Fibroblast of lung (primary cell): Measurements from ENCODE around the gene TPRG1L. TPM values are rescaled to one million over a fixed set of nuclear protein-coding genes. Genes with fewer than 3 reads are reported as not detected.

ENCODE experiments used
- DNase-seq, 2 donors: peaks; one replicate each; pipeline versions ENCODE4 v3.0.0 to v3.0.0-alpha.2; 2010; ENCODE audit warnings: low read depth in 2 of 2
- H2AFZ ChIP-seq: 2 replicates; pipeline ENCODE4 v1.5.1; 2012; ENCODE audit warnings: low read length, control low read depth, inconsistent platforms
- H3K27ac ChIP-seq: 2 replicates; pipeline ENCODE4 v1.5.1; 2011; ENCODE audit warnings: low read length, control low read depth; ENCODE audit not compliant: insufficient read depth
- H3K27me3 ChIP-seq: 2 replicates; pipeline ENCODE4 v1.5.1; 2011; ENCODE audit warnings: mild to moderate bottlenecking, low read length; ENCODE audit not compliant: control insufficient read depth, insufficient read depth
- H3K36me3 ChIP-seq: 2 replicates; pipeline ENCODE4 v1.5.1; 2011; ENCODE audit warnings: low read length; ENCODE audit not compliant: control insufficient read depth, insufficient read depth
- H3K4me1 ChIP-seq: 2 replicates; pipeline ENCODE4 v1.5.1; 2011; ENCODE audit warnings: low read length; ENCODE audit not compliant: control insufficient read depth, insufficient read depth; ENCODE audit errors: extremely low read depth
- H3K4me2 ChIP-seq: 2 replicates; pipeline ENCODE4 v1.5.1; 2011; ENCODE audit warnings: low read length, control low read depth; ENCODE audit not compliant: insufficient read depth; ENCODE audit errors: extremely low read depth
- H3K4me3 ChIP-seq, 4 experiments: fragments of 200-600 bp in 1 of 4; sonication (generic) in 1 of 4; replicated peaks in 1 of 4; 2 replicates each; pipeline ENCODE4 v1.5.1; 2011 to 2016; ENCODE audit warnings: low read length in 4 of 4, low read depth in 3 of 4, mild to moderate bottlenecking in 3 of 4, control low read depth in 2 of 4, inconsistent platforms in 1 of 4, mixed read lengths in 1 of 4; ENCODE audit not compliant: insufficient read depth in 1 of 4; ENCODE audit errors: control extremely low read depth in 1 of 4
- H3K79me2 ChIP-seq: 2 replicates; pipeline ENCODE4 v1.5.1; 2012; ENCODE audit warnings: mild to moderate bottlenecking, low read length, inconsistent platforms; ENCODE audit not compliant: control insufficient read depth, insufficient read depth
- H3K9ac ChIP-seq: 2 replicates; pipeline ENCODE4 v1.5.1; 2011; ENCODE audit warnings: mild to moderate bottlenecking, low read length, control low read depth; ENCODE audit not compliant: insufficient read depth
- H3K9me3 ChIP-seq: 2 replicates; pipeline ENCODE4 v1.5.1; 2012; ENCODE audit warnings: low read depth, low read length; ENCODE audit not compliant: control insufficient read depth, insufficient read depth
- H4K20me1 ChIP-seq: 2 replicates; pipeline ENCODE4 v1.5.1; 2011; ENCODE audit warnings: low read length; ENCODE audit not compliant: control insufficient read depth, insufficient read depth; ENCODE audit errors: extremely low read depth
- CTCF ChIP-seq, 2 donors: IDR thresholded peaks in 1 of 2; conservative IDR thresholded peaks in 1 of 2; 1 replicate in 1 of 2; 2 replicates in 1 of 2; pipeline ENCODE4 v1.5.1; 2011 to 2012; ENCODE audit warnings: low read length in 2 of 2, control low read depth in 1 of 2, inconsistent platforms in 1 of 2, low read depth in 1 of 2, mild to moderate bottlenecking in 1 of 2
- EZH2 ChIP-seq: IDR thresholded peaks from 2 replicates; pipeline ENCODE4 v1.5.1; 2012; ENCODE audit warnings: low read length, control low read depth, mild to moderate bottlenecking; ENCODE audit errors: missing control alignments
- polyA plus RNA-seq, 2 donors: library from polyadenylated mRNA; depleted of rRNA in 1 of 2; stranded (reverse) in 1 of 2; unstranded in 1 of 2; fragments of >200 nt; gene quantifications; 2 replicates each; pipeline ENCODE4 v1.2.1, GENCODE V29; 2011 to 2012; ENCODE audit warnings: missing spikeins in 1 of 2
- total RNA-seq: library from RNA; depleted of rRNA; stranded (reverse); fragments of >200 nt; gene quantifications from 2 replicates; pipeline ENCODE4 v1.2.1, GENCODE V29; 2014

TPRG1L gene
- total and polyA plus RNA-seq, 2 donors (not counting 1 experiment from before 2014, with no cell fraction given) = 22.3 to 56.7 TPM

GRCh38 chr1:3628445-3628844, 3.6 kb downstream of the TPRG1L start:
- Histone ChIP-seq H3K27me3 (no peaks in the 10 kb centered on the region), H3K27ac (no peak overlapping the region), H3K9me3 (no peaks in the 10 kb centered on the region), H4K20me1 (no peaks in the 10 kb centered on the region), H3K4me3 (no peak overlapping the region), H3K4me2 (no peak overlapping the region), H3K79me2 (peaks cover 5% of the 10 kb centered on the region), H3K36me3 (peaks cover 11% of the 10 kb centered on the region), H3K4me1 (no peaks in the 10 kb centered on the region), H3K9ac (no peak overlapping the region), H2AFZ (no peak overlapping the region)
- no peak for TF ChIP-seq EZH2
- TF ChIP-seq CTCF (conservative IDR thresholded peaks at IDR 0.05 in 1 of 2, IDR thresholded peaks at IDR 0.05 in 1 of 2; ENCODE audit: low read depth in 1 of 2, low read length in 2 of 2) = no peak
- DNase-seq = no peak

GRCh38 chr1:3629561-3630160, 4.8 kb downstream of the TPRG1L start:
- Histone ChIP-seq H3K36me3 (peaks cover 14% of the 10 kb centered on the region), H3K9ac (no peak overlapping the region), H3K9me3 (no peaks in the 10 kb centered on the region), H3K79me2 (peaks cover 5% of the 10 kb centered on the region), H3K27me3 (no peaks in the 10 kb centered on the region), H2AFZ (no peak overlapping the region), H3K4me2 (no peak overlapping the region), H4K20me1 (no peaks in the 10 kb centered on the region), H3K4me3 (no peak overlapping the region), H3K4me1 (no peaks in the 10 kb centered on the region), H3K27ac (no peak overlapping the region)
- no peak for DNase-seq
- TF ChIP-seq EZH2 = no peak
- TF ChIP-seq CTCF (conservative IDR thresholded peaks at IDR 0.05 in 1 of 2, IDR thresholded peaks at IDR 0.05 in 1 of 2; ENCODE audit: low read depth in 1 of 2, low read length in 2 of 2) = no peak

- H4K20me1 ChIP-seq = no peaks in the 10 kb centered on the region
- no peaks in the 10 kb centered on the region for H3K9me3 ChIP-seq
- H3K9ac ChIP-seq = no peak overlapping the region
- H3K27ac ChIP-seq = no peak overlapping the region
- H3K4me3 ChIP-seq = no peak overlapping the region
- no peak for DNase-seq
- no peaks in the 10 kb centered on the region for H3K4me1 ChIP-seq
- peaks cover 5% of the 10 kb centered on the region for H3K79me2 ChIP-seq
- H3K27me3 ChIP-seq = no peaks in the 10 kb centered on the region
- TF ChIP-seq EZH2 = no peak
- no peak for TF ChIP-seq CTCF (conservative IDR thresholded peaks at IDR 0.05 in 1 of 2, IDR thresholded peaks at IDR 0.05 in 1 of 2; ENCODE audit: low read depth in 1 of 2, low read length in 2 of 2)
- no peak overlapping the region for H3K4me2 ChIP-seq
- H2AFZ ChIP-seq = no peak overlapping the region
- peaks cover 17% of the 10 kb centered on the region for H3K36me3 ChIP-seq
Measured at GRCh38 chr1:3630161-3630611, 5.4 kb downstream of the TPRG1L start.
